Neural cell (in vitro differentiated cells): ENCODE results near the gene GRHL1. TPM values are rescaled to one million over a fixed set of nuclear protein-coding genes. Genes with fewer than 3 reads are reported as not detected.

Experiments
- H2AFZ ChIP-seq: fragments of 200-600, 300-800 bp; sonication (generic), shearing (Covaris generic); 2 replicates; pipeline ENCODE4 v1.6.0; 2014; ENCODE audit warnings: low read depth, mild to moderate bottlenecking, antibody characterized with exemption, low read length, moderate library complexity
- H3F3A ChIP-seq: fragments of 200-600 bp; shearing (Covaris generic); 2 replicates; pipeline ENCODE4 v1.6.1; 2016; ENCODE audit warnings: mild to moderate bottlenecking, moderate library complexity, mixed read lengths, antibody characterized with exemption, low read length; ENCODE audit not compliant: insufficient read depth, poor library complexity, severe bottlenecking
- H3K27ac ChIP-seq: fragments of 200-600, 300-800 bp; sonication (generic), shearing (Covaris generic); 2 replicates; pipeline ENCODE4 v1.5.1; 2014; ENCODE audit warnings: mild to moderate bottlenecking, low read length, moderate library complexity
- H3K27me3 ChIP-seq: fragments of 300-800, 200-600 bp; sonication (generic), shearing (Covaris generic); 2 replicates; pipeline ENCODE4 v1.6.0; 2014; ENCODE audit warnings: mild to moderate bottlenecking, low read depth, low read length, moderate library complexity; ENCODE audit not compliant: insufficient read depth
- H3K36me3 ChIP-seq: fragments of 300-800, 200-600 bp; sonication (generic), shearing (Covaris generic); 2 replicates; pipeline ENCODE4 v1.5.1; 2014; ENCODE audit warnings: mild to moderate bottlenecking, antibody characterized with exemption, low read length, moderate library complexity; ENCODE audit not compliant: insufficient read depth
- H3K4me2 ChIP-seq: fragments of 300-800, 200-600 bp; sonication (generic), shearing (Covaris generic); 2 replicates; pipeline ENCODE4 v1.6.0; 2014; ENCODE audit warnings: mild to moderate bottlenecking, low read length
- H3K4me3 ChIP-seq: fragments of 300-800, 200-600 bp; sonication (generic), shearing (Covaris generic); 2 replicates; pipeline ENCODE4 v1.5.1; 2014; ENCODE audit warnings: mild to moderate bottlenecking, low read length, moderate library complexity
- H3K79me2 ChIP-seq: fragments of 200-600 bp; shearing (Covaris generic); replicated peaks from 2 replicates; pipeline ENCODE4 v1.6.0; 2014; ENCODE audit warnings: mild to moderate bottlenecking, low read length, moderate library complexity; ENCODE audit not compliant: insufficient read depth
- H3K9ac ChIP-seq: fragments of 300-800, 200-600 bp; sonication (generic), shearing (Covaris generic); 2 replicates; pipeline ENCODE4 v1.6.1; 2016; ENCODE audit warnings: mild to moderate bottlenecking, low read length, mixed read lengths
- H3K9me2 ChIP-seq: fragments of 200-600 bp; shearing (Covaris generic); 2 replicates; pipeline ENCODE4 v1.6.1; 2016; ENCODE audit warnings: mild to moderate bottlenecking, low read length, mixed read lengths; ENCODE audit not compliant: insufficient read depth
- H3K9me3 ChIP-seq: fragments of 200-600, 300-800 bp; sonication (generic), shearing (Covaris generic); 2 replicates; pipeline ENCODE4 v1.6.1; 2016; ENCODE audit warnings: mild to moderate bottlenecking, mixed run types, low read length, moderate library complexity, mixed read lengths
- H4K20me1 ChIP-seq: fragments of 200-600 bp; shearing (Covaris generic); 2 replicates; pipeline ENCODE4 v1.6.1; 2016; ENCODE audit warnings: mild to moderate bottlenecking, mixed run types; ENCODE audit not compliant: insufficient read depth
- CTCF ChIP-seq: fragments of 450-650 bp; IDR thresholded peaks from 2 replicates; pipeline ENCODE4 v1.5.1; 2014; ENCODE audit warnings: antibody characterized with exemption, mild to moderate bottlenecking, moderate library complexity; ENCODE audit not compliant: poor library complexity, severe bottlenecking
- EP300 ChIP-seq: fragments of 450-650 bp; conservative IDR thresholded peaks from 2 replicates; pipeline ENCODE4 v1.6.1; 2014; ENCODE audit warnings: antibody characterized with exemption, mild to moderate bottlenecking, moderate library complexity; ENCODE audit not compliant: poor library complexity, severe bottlenecking
- EZH2 ChIP-seq: fragments of 200-600, 300-800 bp; shearing (Covaris generic), sonication (generic); IDR thresholded peaks from 2 replicates; pipeline ENCODE4 v1.6.1; 2014; ENCODE audit warnings: antibody characterized with exemption, low read length, borderline replicate concordance, mild to moderate bottlenecking; ENCODE audit not compliant: insufficient read depth, poor library complexity, severe bottlenecking
- MXI1 ChIP-seq: fragments of 450-650 bp; conservative IDR thresholded peaks from 2 replicates; pipeline ENCODE4 v1.6.1; 2014; ENCODE audit warnings: antibody characterized with exemption, mild to moderate bottlenecking; ENCODE audit not compliant: poor library complexity, severe bottlenecking
- POLR2AphosphoS5 ChIP-seq: IDR thresholded peaks from 2 replicates; pipeline ENCODE4 v1.6.1; 2012
- RAD21 ChIP-seq: fragments of 450-650 bp; conservative IDR thresholded peaks from 2 replicates; pipeline ENCODE4 v1.6.1; 2014; ENCODE audit warnings: antibody characterized with exemption, mild to moderate bottlenecking, moderate library complexity
- REST ChIP-seq: IDR thresholded peaks from 2 replicates; pipeline ENCODE4 v1.6.1; 2012; ENCODE audit warnings: borderline replicate concordance
- SMC3 ChIP-seq: fragments of 450-650 bp; conservative IDR thresholded peaks from 2 replicates; pipeline ENCODE4 v1.6.1; 2014; ENCODE audit warnings: antibody characterized with exemption, mild to moderate bottlenecking, moderate library complexity; ENCODE audit not compliant: poor library complexity
- TAF1 ChIP-seq: IDR thresholded peaks from 2 replicates; pipeline ENCODE4 v1.6.1; 2012; ENCODE audit warnings: low read depth
- polyA plus RNA-seq: library from polyadenylated mRNA; depleted of rRNA; stranded (reverse); fragments of >200 nt; gene quantifications from 2 replicates; pipeline ENCODE4 v1.2.3, GENCODE V29; 2014

The GRHL1 gene
- polyA plus RNA-seq, 1 donor from 2014 or later, result 26.3 TPM

DNA sequence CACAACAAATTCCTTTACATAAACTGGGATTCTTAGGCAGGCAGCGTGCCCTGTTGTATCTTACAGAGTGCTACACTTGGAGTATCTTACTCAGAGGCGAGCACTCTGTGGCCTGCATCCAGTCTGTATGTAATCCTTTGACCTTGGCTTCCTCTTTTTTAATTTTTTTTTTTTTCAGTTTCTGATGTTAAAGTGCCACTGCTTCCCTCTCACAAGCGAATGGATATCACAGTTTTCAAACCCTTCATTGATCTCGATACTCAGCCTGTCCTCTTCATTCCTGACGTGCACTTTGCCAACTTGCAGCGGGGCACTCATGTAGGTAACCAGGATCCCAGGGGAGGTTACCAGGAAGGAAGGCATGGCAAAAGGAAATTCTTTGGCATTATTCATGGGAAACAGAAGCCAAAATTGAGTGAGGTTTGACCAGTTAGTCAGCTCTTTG is 40.4 kb downstream of the GRHL1 start:
- no peaks in the 10 kb centered on the region for H3F3A ChIP-seq
- no peaks in the 10 kb centered on the region for H4K20me1 ChIP-seq
- H3K9me2 ChIP-seq, result no peaks in the 10 kb centered on the region
- H3K36me3 ChIP-seq, result no peaks in the 10 kb centered on the region
- H3K9me3 ChIP-seq, result no peaks in the 10 kb centered on the region
- TF ChIP-seq TAF1 (no peak), RAD21 (no peak), CTCF (no peak), REST (no peak), MXI1 (no peak), EZH2 (no peak), EP300 (no peak), SMC3 (no peak)
- H3K4me2 ChIP-seq, result no peak overlapping the region
- no peak overlapping the region for H3K27ac ChIP-seq
- no peaks in the 10 kb centered on the region for H3K79me2 ChIP-seq
- no peak overlapping the region for H2AFZ ChIP-seq
- no peak overlapping the region for H3K4me3 ChIP-seq
- H3K9ac ChIP-seq, result no peak overlapping the region
- H3K27me3 ChIP-seq, result no peaks in the 10 kb centered on the region

- H3K27me3 ChIP-seq, result no peaks in the 10 kb centered on the region
- no peak overlapping the region for H3K4me3 ChIP-seq
- no peaks in the 10 kb centered on the region for H3K9me2 ChIP-seq
- H3K27ac ChIP-seq, result no peak overlapping the region
- TF ChIP-seq CTCF (no peak), TAF1 (no peak), REST (no peak), MXI1 (no peak), EZH2 (no peak), SMC3 (no peak), POLR2AphosphoS5 (no peak), RAD21 (no peak), EP300 (no peak)
- no peak overlapping the region for H3K9ac ChIP-seq
- no peak overlapping the region for H2AFZ ChIP-seq
- no peaks in the 10 kb centered on the region for H3F3A ChIP-seq
- H3K79me2 ChIP-seq, result no peaks in the 10 kb centered on the region
- H3K36me3 ChIP-seq, result no peaks in the 10 kb centered on the region
- H3K9me3 ChIP-seq, result no peaks in the 10 kb centered on the region
- H4K20me1 ChIP-seq, result no peaks in the 10 kb centered on the region
- H3K4me2 ChIP-seq, result no peak overlapping the region
Measured at GRCh38 chr2:9992427-9993187, 41.1 kb downstream of the GRHL1 start.
